T follicular helper cell (primary cell): Measurements from ENCODE around the gene PLCL2.

Experiments used
- DNase-seq: peaks from one replicate; pipeline ENCODE4 v3.0.0-alpha.2; 2020; ENCODE audit warnings: low read depth

Gene PLCL2

DNA sequence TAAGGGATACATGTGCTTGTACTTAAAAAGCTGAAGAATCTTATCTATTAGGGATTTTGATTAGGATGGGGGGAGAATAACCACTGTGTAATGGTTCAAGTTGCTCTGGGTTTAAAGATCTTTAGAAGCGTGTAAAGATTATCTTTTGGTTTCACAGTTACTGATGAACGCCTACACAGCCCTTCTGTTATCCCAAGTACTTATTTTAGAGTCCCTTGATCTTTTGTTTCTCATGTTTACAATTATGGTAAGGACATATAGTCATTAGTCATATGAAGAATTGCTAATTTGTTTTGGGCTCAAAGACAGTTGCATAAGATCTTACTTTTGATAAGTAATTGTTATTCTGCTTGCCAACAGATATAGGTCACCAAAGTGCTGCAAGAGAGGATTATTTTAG, 160.1 kb downstream of the PLCL2 start:
- DNase-seq = no peak

DNA sequence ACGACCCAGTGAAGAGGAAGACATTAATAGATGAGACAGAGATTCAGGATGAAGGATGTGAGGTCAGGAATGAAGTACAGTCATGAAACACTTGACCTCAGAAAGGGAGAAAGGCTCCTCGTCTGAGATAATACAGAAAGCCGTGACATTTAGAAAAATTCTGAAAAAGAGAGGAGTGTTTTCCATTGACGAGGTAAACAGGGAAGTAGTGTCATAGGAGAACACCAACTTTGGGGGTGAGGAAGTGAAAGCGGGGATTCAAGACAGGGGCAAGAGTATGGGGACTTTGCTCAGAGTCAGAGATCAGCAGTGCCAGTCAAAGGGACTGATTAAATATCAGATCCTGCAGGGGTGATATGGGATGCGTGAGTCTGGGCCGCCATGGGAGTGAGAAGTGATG, 160.9 kb downstream of the PLCL2 start:
- no peak for DNase-seq

DNA sequence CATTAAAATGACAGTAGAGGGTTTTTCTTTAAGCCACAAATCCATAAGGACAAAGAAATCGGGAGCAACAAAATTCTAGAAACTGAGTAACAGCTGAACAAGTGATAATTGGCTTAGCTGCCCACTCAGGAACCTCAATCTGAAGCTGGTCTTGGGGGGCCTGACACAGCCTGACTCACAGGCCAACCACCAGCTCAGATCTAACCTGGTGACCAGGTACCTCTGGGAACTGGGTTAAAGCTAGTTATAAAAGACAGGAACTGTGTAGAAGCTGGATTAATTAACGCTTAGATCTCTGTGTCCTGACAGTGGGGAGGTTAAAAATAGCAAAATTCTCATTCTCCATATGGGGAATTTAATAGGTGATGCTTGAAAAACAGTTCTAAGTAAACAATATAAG, 161.9 kb downstream of the PLCL2 start:
- no peak for DNase-seq

DNA sequence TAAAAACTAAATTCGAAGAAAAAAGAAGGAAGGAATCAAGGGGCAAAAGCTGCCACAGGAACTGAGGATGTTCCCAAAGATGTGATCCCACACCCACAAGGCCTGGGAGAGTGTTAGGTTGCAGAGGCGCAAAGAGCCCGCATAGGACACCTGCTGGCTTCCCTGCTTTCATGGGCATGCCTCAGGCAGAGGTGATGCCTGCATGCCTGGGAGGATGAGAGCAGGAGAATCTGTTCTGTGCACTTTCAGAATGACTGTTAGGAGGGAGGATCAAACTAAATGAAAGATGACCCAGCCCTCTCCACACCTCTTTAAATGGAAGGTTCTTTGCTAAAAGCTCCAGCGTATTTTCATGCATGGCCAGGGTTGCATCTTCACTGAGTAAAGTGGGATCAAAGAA, 162.4 kb downstream of the PLCL2 start:
- DNase-seq = no peak

DNA sequence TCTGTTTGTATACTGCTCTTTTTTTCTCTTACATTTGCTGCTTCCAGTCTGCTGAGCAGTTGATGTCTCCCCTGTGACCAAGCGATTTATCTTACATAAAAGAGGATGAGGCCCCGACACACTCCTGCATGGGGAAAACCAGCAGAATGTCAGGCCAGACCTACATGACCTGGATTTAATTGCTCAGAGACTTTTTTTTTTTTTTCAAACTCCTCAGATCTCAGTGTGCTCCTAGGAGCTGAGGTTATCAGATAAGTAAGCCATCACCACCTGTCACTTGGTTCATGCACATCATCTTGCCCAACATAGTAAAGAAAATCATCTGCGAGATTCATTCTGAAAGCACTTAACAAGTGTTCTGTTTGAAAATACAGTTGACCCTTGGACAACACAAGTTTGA, 163.1 kb downstream of the PLCL2 start:
- no peak for DNase-seq

DNA sequence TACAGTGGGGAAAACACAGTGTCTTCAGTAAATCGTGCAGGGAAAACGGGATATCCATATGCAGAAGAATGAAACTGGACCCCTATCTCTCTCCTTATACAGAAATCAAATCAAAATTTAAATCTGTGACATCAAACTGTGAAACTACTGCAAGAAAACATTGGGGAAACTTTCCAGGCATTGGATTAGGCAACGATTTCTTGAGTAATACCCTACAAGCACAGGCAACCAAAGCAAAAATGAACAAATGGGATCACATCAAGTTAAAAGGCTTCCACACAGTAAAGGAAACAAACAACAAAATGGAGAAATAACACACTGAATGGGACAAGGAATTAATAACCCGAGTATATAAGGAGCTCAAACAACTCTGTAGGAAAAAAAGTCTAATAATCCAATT, 165.3 kb downstream of the PLCL2 start:
- DNase-seq = no peak

DNA sequence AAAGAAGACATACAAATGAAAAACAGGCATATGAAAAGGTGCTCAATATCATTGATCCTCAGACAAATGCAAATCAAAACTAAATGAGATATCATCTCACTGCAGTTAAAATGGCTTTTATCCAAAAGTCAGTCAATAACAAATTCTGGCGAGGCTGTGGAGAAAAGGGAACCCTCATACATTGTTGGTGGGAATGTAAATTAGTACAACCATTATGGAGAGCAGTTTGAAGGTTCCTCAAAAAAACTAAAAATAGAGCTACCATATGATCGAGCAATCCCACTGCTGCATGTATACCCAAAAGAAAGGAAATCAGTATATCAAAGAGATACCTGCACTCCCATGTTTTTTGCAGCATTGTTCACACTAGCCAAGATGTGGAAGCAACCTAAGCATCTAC, 165.8 kb downstream of the PLCL2 start:
- no peak for DNase-seq

DNA sequence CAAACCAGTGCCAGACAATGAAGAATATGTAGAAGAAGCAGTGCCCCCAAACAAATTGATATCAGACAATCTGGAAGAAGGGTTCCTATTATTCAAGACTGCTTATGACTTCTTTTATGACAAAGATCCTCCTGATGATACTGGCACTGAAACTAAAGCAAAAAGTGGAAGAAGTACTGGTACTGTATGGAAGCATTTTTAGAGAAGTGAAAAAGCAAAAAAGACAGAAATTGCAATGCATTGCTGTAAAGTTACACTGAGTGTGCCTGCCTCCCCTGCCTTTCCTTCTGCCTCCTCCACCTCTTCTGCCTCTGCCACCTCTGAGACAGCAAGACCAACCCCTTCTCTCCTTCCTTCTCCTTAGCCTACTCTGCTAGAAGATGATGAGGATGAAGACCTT, 167.6 kb downstream of the PLCL2 start:
- no peak for DNase-seq

DNA sequence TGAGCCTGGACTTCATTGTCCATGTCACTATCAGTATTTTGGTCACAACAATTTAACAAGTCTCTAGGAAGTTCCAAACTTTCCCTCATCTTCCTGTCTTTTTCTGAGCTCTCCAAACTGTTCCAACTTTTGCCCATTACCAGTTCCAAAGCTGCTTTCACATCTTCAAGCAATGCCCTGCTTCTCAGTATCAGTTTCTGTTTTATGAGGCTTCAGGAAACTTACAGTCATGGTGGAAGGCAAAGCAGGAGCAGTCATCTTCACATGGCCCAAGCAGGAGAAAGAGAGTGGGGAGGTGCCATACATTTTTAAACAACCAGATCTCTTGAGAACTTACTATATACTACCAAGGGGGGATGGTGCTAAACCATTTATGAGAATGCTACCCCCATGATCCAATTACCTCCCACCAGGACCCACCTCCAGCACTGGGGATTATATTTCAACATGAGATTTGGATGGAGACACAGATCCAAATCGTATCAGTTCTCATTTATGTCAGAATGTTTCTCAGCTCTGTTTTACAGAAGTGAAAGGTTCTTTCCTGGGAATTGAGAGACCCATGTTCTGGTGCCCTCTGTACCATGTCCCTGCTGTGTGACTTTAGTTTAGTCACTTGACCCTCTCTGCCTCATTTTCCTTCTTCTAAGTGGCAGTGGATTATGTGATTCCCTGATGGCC, 169.7 kb downstream of the PLCL2 start:
- DNase-seq = no peak

DNA sequence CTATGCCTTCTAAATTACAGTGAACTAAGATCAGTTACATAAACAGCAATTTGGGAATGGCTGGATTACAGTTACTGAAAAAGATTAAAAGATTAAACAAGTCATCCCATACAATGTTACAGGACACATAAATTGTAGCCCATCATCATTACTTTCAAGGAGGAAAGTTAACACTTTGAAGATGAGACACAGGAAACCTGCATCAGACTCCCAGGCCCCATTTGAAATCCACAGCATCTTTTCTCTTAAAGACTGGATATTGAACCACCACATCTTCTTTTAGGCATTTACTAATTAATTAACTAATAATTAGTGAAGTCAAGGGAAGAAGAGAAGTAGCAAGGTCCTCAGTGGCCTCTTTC, 170.2 kb downstream of the PLCL2 start:
- DNase-seq = no peak

DNA sequence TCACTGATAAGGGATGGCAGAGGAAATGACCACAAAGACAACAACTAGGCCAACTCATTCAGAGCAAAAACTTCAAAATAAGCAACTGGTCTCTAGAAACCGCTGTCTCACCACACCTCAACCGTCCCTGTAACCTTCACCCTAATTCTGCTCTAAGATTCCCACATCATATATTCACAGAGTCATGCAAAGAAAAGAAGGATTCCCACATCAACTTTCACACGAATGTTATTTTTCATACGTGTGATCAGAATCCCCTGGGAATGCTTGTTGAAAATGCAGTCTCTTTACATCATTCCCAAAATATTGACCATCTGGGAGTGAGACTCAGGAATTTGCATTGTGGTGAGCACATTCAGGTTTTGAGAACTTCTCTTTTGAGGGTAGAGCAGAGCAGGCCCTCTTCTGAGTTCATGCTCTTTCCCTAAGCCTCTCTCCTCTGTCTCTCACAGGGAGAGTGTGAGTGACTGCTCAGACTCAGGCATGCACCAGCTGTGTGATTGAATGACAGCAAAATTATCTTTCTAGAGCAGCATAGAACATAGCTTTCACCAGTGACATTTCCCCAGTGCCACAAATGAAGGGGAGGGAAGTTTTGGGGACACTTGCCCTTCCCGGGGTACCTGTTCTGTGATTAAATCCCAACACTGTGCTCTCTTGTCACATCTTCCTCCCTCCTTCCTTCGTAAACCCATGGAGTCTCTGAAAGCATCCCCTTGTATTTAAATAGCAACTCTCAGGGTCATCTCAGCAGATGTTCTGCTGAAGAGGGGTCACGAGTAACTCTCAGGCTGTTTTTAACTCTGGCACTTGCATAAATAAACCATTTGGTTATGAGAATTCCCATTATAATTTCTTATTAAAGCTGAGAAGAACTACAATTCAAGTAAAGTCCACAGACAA, 170.9 kb downstream of the PLCL2 start:
- no peak for DNase-seq

DNA sequence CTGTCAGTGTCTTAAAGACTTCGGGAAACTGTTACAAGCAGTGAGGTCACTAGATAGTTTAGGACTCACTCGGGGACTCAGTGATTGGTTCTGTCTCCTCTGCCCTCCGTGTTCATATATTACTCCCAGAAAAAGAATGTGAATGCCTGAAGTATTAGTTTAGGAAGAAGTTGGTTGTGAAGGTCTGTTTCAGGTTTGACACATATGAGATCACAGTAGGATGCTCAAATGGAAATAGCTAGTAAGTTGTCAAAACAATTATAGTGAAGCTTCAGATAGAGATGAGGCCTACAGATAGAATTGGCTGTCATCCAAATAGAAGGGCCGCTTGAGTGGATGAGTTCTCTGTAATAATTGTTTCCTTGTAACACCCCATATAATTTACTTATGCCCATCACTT, 172.6 kb downstream of the PLCL2 start:
- DNase-seq = no peak

DNA sequence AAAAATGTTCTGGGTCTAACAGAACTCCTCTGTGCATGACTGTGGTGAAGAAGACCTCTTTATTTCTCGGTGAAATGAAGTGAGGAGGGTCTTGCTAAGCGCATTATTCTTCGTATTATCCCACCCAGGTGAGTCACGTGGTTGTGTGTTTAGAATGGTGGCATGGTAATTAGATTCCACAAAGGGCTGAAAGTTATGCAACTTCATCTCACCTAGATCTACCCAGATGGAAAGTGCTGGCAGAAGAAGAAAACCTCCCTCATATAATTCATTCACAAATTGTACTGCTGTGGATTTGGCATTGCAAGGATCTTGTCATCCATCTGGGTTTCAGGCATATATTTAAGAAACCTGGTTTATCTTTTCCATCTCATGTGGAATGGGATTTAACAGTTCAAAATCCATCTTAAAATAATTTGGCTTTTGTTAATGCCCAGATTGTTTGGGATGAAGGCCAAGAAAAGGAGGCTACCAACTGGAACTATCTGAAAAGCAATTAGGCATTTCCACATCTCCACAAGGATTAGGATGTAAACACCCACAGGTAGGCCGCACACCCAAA, 175.3 kb downstream of the PLCL2 start:
- DNase-seq = no peak

DNA sequence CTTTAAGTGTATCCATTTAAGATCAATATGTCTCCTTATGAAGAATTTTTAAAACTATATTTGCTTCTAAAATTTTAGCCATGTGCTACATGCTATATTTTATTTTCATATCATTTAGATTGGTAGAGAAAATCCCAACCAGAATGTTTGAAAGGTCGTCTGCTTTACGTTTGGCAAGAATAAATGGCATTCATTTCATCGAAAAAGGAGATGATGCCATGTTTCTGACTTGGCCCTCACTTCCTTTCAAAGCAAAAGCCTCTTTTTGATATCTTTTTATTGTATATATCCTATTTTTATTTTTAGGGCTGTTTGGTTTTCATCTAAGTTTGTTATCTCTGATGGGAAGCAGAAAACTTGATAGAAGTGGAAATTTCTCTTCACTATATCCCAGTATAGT, 176.2 kb downstream of the PLCL2 start:
- DNase-seq = no peak

DNA sequence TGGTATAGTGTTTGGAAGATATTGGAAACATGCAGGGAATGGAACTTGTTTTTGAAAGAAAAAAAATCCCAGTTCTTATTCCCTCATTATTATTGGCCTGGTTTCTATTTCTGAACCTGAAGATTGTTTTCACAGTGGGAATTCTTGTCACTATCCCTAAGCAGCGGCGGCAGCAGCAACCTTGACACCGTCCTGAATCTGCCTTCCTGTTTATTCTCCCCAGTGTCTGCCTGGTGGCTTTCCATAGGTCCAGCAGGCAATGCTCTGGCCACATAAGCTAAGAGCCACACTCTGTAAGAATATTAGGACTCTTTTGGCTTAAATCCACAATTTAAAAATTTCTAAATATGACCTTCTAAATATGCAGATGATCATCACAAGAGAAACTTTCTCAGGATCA, 178.0 kb downstream of the PLCL2 start:
- no peak for DNase-seq

DNA sequence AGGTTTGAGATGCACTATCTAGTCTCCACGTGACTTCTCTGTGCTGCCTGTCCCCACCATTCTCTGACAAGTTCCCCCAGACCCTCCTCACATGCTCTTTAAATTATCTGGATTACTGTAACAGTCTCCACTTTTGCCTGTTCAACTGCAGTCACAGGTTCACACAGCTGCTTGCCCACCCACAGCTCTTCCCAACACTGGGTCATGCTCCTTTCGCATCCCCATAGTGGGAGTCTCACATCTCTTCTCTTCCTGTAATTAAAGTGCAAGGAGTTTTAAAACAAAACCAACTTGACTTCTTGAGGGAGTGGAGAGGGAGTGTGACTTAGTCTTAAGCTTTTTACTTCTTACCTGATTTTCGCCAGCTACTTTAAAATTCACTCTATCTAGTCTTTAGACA, 178.8 kb downstream of the PLCL2 start:
- DNase-seq = no peak

DNA sequence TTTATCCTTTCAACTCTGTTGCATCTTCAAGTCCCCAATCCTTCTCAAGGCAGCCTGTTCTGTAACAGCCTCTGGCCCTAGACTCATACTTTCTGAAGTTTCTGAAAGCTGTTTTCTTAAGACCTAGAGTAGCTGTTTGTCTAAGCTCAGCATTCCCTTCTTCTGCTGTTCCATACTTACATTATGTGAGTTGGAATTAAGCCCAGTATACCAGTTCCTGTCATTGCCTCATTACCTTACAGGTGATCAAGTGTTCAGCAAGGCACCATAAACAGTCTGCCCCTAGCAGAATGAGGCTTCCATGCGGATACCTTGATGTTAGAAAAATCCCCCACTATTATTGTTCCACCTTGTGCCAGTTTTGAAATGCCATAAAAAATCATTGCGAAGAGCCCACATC, 180.6 kb downstream of the PLCL2 start:
- no peak for DNase-seq

DNA sequence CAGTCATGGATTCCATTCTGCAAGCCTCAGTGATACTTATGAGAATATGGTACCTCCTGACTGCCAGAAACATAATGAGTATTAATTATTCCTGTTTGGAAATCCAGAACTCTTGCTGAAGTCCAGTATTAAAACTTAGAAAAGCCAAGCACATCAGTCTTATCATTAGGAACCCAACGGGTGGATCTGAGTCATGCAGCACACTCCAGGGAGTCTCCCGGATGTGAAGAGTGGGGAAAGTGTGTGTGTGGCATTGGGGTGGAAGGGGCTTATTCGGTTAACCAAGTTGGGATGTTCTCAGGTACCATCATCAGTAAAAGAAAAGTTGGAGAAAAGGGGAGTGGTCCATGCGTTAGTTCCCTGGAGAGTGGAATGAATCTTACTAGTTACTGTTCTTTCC, 181.1 kb downstream of the PLCL2 start:
- DNase-seq = no peak

DNA sequence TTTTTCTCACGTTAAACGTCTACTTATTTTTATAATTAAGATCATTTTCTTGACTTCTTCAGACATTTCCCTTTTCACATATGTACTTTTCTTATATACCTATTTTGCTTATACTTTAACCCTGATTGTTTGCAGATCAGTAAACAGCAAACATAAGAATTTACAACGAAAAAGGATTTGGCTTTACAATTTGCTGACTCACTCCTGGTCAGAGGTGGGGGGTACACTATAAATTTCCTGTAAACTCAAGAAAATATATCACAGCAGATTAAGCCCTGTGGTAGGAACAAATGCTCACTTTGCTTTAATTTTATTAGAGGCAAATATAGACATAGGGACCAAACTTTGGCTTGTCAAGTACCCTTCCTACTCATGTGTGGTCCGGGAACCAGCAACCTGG, 185.0 kb downstream of the PLCL2 start:
- DNase-seq = no peak

DNA sequence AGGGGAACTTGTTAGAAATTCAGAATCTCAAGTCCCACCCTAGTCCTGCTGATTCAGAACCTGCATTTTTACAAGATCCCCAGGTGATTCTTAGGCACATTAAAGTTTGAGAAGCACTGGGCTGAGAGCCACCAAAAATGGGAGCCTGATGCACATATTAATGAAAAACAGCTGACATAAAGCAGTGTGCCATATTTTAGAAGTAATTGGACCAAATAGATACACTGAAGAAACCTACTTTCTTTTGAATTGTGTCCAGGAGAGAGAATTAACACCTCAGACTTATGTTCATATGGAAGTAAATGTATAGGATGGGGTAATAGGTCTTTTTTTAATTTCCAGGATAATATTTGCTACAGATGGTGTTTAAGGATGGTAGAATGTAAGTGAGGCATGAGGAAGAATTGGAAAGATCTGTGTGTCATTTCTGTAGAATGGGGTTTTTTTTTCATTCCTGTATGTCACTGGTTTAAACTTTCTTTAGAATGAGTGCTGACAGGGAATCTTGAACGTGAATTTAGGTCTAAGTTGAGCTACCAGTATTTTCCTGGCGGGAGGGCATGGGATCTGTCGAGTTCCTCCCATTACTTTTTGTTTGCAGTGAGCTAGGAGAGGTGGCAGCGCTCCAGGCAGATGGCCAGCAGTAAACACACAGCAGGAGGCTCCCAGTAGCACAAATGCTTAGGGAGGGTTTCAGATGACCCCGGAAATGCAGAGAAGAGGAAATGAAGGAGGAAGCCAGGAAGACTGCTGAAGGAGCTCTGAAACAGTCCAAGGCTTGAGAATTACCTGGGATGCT, 185.6 kb downstream of the PLCL2 start:
- no peak for DNase-seq

DNA sequence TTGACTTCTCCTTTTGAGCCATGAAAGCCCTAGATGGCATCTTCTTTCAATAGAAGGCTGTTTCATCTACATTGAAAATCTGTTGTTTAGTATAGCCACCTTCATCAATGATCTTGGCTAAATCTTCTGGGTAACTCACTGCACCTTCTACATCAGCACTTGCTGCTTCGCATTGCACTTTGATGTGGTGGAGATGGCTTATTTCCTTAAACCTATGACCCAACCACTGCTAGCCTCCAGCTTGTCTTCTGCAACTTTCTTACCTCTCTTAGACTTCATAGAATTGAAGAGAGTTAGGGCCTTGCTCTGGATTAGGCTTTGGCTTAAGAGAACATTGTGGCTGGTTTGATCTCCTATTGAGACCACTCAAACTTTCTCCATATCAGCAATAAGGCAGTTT, 189.8 kb downstream of the PLCL2 start:
- no peak for DNase-seq

DNA sequence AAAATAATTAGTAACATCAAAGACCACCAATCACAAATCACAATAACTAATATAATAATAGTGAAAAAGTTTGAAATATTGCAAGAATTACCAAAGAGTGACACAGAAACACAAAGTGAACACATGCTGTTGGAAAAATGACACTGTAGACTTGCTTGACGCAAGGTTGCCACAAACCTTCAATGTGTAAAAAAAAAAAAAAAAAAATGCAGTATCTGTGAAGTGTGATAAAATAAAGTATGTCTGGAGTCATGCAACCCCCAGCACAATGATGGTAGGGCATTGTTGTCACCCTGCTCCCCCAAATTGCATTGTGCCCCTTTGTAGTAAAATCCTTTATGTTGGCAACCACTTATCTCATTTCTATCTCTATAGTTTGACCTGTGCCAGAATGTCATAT, 190.6 kb downstream of the PLCL2 start:
- no peak for DNase-seq

DNA sequence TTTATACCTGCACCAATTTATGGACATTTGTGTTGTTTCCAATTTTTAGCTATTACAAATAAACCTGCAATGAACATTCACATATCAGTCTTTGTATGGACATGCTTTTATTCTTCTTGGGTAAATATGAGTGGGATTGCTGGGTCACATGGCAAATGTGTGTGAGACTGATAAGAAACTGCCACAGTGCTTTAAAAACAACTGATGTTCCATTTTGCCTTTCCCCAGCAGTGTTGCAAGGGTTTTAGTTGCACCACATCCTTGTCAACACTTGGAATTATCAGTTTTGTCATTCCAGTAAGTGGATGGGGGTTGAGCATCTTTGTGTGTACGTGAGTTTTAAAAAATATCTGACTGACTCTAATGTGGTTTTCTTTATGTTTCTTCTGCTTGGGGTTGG, 191.2 kb downstream of the PLCL2 start:
- DNase-seq = no peak
